Panc1 (cell line): Measurements from ENCODE around the gene BACH2. TPM values are rescaled to one million over a fixed set of nuclear protein-coding genes. Genes with fewer than 3 reads are reported as not detected.

Source experiments
- ATAC-seq: fragments of 200-7000 bp; cut with Tn5 transposase; 2 replicates; pipeline ENCODE4 v1.9.1; 2020; ENCODE audit warnings: mild to moderate bottlenecking, moderate library complexity
- BruUV-seq: library from RNA; stranded (reverse); fragments of 400-500 nt; replicated peaks from 2 replicates; lab custom pipeline; 2021; lab: Mats Ljungman, UMichigan
- CTCF ChIA-PET: fragments of 300-600 bp; sonication (Branson Sonifier 250); formaldehyde crosslinking; loops from one replicate; lab custom pipeline; 2022; ENCODE audit warnings: antibody characterized with exemption; lab: Charles Lee
- POLR2A ChIA-PET: fragments of 300-600 bp; sonication (Branson Sonifier 250); formaldehyde crosslinking; loops from one replicate; lab custom pipeline; 2022; ENCODE audit warnings: antibody characterized with exemption; lab: Charles Lee
- DNase-seq: peaks from one replicate; pipeline ENCODE4 v3.0.0-alpha.2; 2010; ENCODE audit warnings: low read depth, low spot score
- H3K27ac ChIP-seq: 2 replicates; pipeline ENCODE4 v1.5.1; 2011; ENCODE audit warnings: mild to moderate bottlenecking, low read length, inconsistent platforms
- H3K27me3 ChIP-seq: fragments of 200-500 bp; sonication (Bioruptor generic); 2 replicates; pipeline ENCODE4 v1.6.0; 2014; ENCODE audit warnings: low read length, inconsistent platforms; ENCODE audit not compliant: control insufficient read depth, insufficient read depth
- H3K36me3 ChIP-seq: fragments of 200-500 bp; sonication (Bioruptor generic); 2 replicates; pipeline ENCODE4 v1.5.1; 2014; ENCODE audit warnings: inconsistent platforms, mild to moderate bottlenecking, low read length, moderate library complexity; ENCODE audit not compliant: control insufficient read depth, insufficient read depth
- H3K4me1 ChIP-seq: 2 replicates; pipeline ENCODE4 v1.5.1; 2011; ENCODE audit warnings: inconsistent platforms, mild to moderate bottlenecking, low read length, moderate library complexity; ENCODE audit not compliant: control insufficient read depth, insufficient read depth
- H3K4me3 ChIP-seq, 2 experiments: 2 replicates each; pipeline ENCODE4 v1.5.1; 2011 to 2012; ENCODE audit warnings: low read depth in 2 of 2, low read length in 2 of 2, mild to moderate bottlenecking in 2 of 2, inconsistent platforms in 1 of 2, moderate library complexity in 1 of 2
- H3K9me3 ChIP-seq: fragments of 200-500 bp; sonication (Bioruptor generic); 2 replicates; pipeline ENCODE4 v1.5.1; 2014; ENCODE audit warnings: low read depth, mild to moderate bottlenecking, inconsistent platforms, low read length, moderate library complexity; ENCODE audit not compliant: control insufficient read depth, insufficient read depth
- POLR2AphosphoS5 ChIP-seq: IDR thresholded peaks from 2 replicates; pipeline ENCODE4 v1.6.1; 2012; ENCODE audit warnings: mild to moderate bottlenecking, low read depth, low read length, moderate library complexity
- REST ChIP-seq, 2 experiments: IDR thresholded peaks; 2 replicates each; pipeline ENCODE4 v1.6.1; 2011 to 2012; ENCODE audit warnings: low read depth in 2 of 2, control low read depth in 1 of 2, low read length in 1 of 2, mild to moderate bottlenecking in 1 of 2, moderate library complexity in 1 of 2; ENCODE audit not compliant: insufficient read depth in 1 of 2
- SIN3A ChIP-seq: IDR thresholded peaks from 2 replicates; pipeline ENCODE4 v1.6.1; 2012; ENCODE audit warnings: low read depth, mild to moderate bottlenecking, low read length, moderate library complexity, borderline replicate concordance; ENCODE audit not compliant: insufficient read depth
- TCF7L2 ChIP-seq: IDR thresholded peaks from 2 replicates; pipeline ENCODE4 v1.6.1; 2011; ENCODE audit warnings: mild to moderate bottlenecking, low read depth, low read length, inconsistent platforms
- in situ Hi-C: cut with HindIII; loops from 2 replicates; pipeline ENCODE4 v1.10.0; 2016; ENCODE audit warnings: low sequenced_read_pairs, low pct_unique_long_range_greater_than_20kb
- intact Hi-C: fragments of 100-400 bp; cut with micrococcal nuclease; formaldehyde crosslinking; loops from one replicate; pipeline ENCODE4 v1.10.0; 2022; ENCODE audit not compliant: unreplicated experiment
- total RNA-seq: library from RNA; stranded (reverse); gene quantifications from one replicate; pipeline ENCODE4 v1.2.1, GENCODE V29; 2021; ENCODE audit not compliant: unreplicated experiment
- TF ChIP-seq, protein P1 (sequence below): fragments of 450-650 bp; IDR thresholded peaks from 2 replicates; pipeline ENCODE4 v1.5.1; 2017; ENCODE audit warnings: mild to moderate bottlenecking

The BACH2 gene
- total RNA-seq, 1 experiment from 2014 or later = 1.6 TPM

GRCh38 chr6:90159452-90159851, 137.2 kb downstream of the BACH2 start:
- ATAC-seq (no peak), DNase-seq (no peak)
- CTCF ChIA-PET = no interaction called here
- Histone ChIP-seq H3K4me3 (no peak overlapping the region), H3K4me1 (no peaks in the 10 kb centered on the region), H3K27me3 (no peaks in the 10 kb centered on the region), H3K9me3 (no peaks in the 10 kb centered on the region), H3K36me3 (no peaks in the 10 kb centered on the region), H3K27ac (no peak overlapping the region)
- POLR2A ChIA-PET = interaction anchor here (0.6 kb wide), 1 partner anchor 186 kb away, joined by 3 read pairs; no protein-coding TSS in a partner anchor
- BruUV-seq = no TSS peak
- in situ Hi-C loops = no loop called here
- intact Hi-C loops = no loop called here
- no peak for TF ChIP-seq TCF7L2

DNA sequence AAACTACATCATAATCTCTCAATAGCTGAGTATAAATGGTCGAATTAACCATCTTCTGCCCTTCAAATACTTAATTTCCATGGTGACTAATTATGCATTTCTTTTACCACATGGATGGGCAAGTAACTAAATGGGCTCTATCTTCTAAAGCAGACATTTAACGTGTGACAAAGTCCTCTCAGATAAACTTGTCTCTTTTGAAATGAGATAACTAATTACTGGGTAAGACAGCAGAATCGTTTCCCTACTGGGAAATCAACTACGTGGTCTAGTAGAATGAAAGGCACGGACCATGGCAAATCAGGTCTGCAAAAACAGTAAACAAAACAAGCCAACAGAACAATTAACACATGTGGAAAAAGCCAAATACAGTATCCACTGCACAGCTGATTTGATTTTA, 137.7 kb downstream of the BACH2 start:
- Histone ChIP-seq H3K4me1 (no peaks in the 10 kb centered on the region), H3K36me3 (no peaks in the 10 kb centered on the region), H3K4me3 (no peak overlapping the region), H3K9me3 (no peaks in the 10 kb centered on the region), H3K27me3 (no peaks in the 10 kb centered on the region), H3K27ac (no peak overlapping the region)
- ATAC-seq (no peak), DNase-seq (no peak)
- TF ChIP-seq, protein P1, sequence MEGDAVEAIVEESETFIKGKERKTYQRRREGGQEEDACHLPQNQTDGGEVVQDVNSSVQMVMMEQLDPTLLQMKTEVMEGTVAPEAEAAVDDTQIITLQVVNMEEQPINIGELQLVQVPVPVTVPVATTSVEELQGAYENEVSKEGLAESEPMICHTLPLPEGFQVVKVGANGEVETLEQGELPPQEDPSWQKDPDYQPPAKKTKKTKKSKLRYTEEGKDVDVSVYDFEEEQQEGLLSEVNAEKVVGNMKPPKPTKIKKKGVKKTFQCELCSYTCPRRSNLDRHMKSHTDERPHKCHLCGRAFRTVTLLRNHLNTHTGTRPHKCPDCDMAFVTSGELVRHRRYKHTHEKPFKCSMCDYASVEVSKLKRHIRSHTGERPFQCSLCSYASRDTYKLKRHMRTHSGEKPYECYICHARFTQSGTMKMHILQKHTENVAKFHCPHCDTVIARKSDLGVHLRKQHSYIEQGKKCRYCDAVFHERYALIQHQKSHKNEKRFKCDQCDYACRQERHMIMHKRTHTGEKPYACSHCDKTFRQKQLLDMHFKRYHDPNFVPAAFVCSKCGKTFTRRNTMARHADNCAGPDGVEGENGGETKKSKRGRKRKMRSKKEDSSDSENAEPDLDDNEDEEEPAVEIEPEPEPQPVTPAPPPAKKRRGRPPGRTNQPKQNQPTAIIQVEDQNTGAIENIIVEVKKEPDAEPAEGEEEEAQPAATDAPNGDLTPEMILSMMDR = no peak
- TF ChIP-seq SIN3A (no peak), TCF7L2 (no peak), REST (IDR thresholded peaks at IDR 0.05; ENCODE audit: insufficient read depth in 1 of 2, low read depth in 2 of 2, low read length in 1 of 2) (no peak), POLR2AphosphoS5 (no peak)
- intact Hi-C loops = no loop called here
- in situ Hi-C loops = no loop called here
- no TSS peak for BruUV-seq
- CTCF ChIA-PET = no interaction called here
- POLR2A ChIA-PET = no interaction called here

- BruUV-seq = no TSS peak
These were observed 139.2 kb downstream of the BACH2 start for GRCh38 chr6:90157441-90157840.

More at GRCh38 chr6:90157441-90157840, 139.2 kb downstream of the BACH2 start:
- DNase-seq (no peak), ATAC-seq (no peak)
- in situ Hi-C loops (no loop called here), intact Hi-C loops (no loop called here)
- CTCF ChIA-PET = no interaction called here
- Histone ChIP-seq H3K27ac (no peak overlapping the region), H3K4me3 (no peak overlapping the region), H3K36me3 (no peaks in the 10 kb centered on the region), H3K4me1 (no peaks in the 10 kb centered on the region), H3K27me3 (no peaks in the 10 kb centered on the region), H3K9me3 (no peaks in the 10 kb centered on the region)
- POLR2A ChIA-PET = no interaction called here
- TF ChIP-seq SIN3A = no peak
- TF ChIP-seq TCF7L2 = no peak
- no peak for TF ChIP-seq POLR2AphosphoS5
- TF ChIP-seq, protein P1 = no peak
- TF ChIP-seq REST (IDR thresholded peaks at IDR 0.05; ENCODE audit: insufficient read depth in 1 of 2, low read depth in 2 of 2, low read length in 1 of 2) = no peak
